Measurements from ENCODE around the gene ZNF771.

DNA sequence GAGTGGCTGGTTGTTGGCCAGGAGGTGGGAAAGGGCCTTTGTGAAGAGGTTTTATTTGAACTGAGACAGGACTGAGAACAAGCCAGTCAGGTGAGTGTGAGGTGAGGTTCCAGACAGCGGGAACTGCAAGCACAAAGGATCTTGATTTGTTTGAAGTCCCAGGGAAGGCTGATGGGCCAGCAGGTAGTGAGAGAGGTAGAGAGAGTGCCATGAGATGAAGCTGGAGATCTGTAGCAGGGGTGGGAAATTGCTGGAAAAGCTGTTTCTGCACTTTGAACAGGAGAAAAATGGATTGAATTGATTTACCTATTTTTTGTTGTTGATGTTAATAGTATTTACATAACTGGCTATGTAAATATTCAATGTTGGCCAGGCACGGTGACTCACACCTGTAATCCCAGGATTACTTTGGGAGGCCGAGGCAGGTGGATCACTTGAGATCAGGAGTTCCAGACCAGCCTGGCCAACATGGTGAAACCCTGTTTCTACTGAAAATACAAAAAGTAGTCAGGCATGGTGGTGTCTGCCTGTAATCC lies 30.2 kb downstream of the ZNF771 start:
- TF ChIP-seq ILK (tag; IDR thresholded peaks at IDR 0.05; ENCODE audit: borderline replicate concordance, low read depth): no peak
- TF ChIP-seq MBD2 (IDR thresholded peaks at IDR 0.05; ENCODE audit: borderline replicate concordance, low read depth): no peak

All from K562 (cell line).